Measurements from ENCODE around the gene LYPD1. TPM values are rescaled to one million over a fixed set of nuclear protein-coding genes. Genes with fewer than 3 reads are reported as not detected.

Gene LYPD1
- total and polyA plus RNA-seq, 2 experiments from 2014 or later = 1.5 to 4.2 TPM

- Histone ChIP-seq H3K36me3 (ENCODE audit: insufficient read depth) (no peaks in the 10 kb centered on the region), H2AFZ (no peak overlapping the region), H3K79me2 (replicated peaks; ENCODE audit: insufficient read depth) (no peaks in the 10 kb centered on the region), H3K4me1 (ENCODE audit: insufficient read depth) (peaks cover 13% of the 10 kb centered on the region), H3K27me3 (ENCODE audit: insufficient read depth) (no peaks in the 10 kb centered on the region), H3F3A (replicated peaks; ENCODE audit: low read depth) (no peaks in the 10 kb centered on the region), H3K4me3 (no peak overlapping the region), H3K4me2 (no peak overlapping the region), H3K27ac (ENCODE audit: low read depth) (no peak overlapping the region), H4K20me1 (replicated peaks; ENCODE audit: insufficient read depth) (no peaks in the 10 kb centered on the region), H3K9me2 (ENCODE audit: insufficient read depth) (no peaks in the 10 kb centered on the region)
- no peak for TF ChIP-seq ZNF331 (CRISPR knock-in tag; IDR thresholded peaks at IDR 0.05; ENCODE audit: low read depth)
- no peak for TF ChIP-seq ETS1 (IDR thresholded peaks at IDR 0.05)
- no peak for TF ChIP-seq POLR2AphosphoS5 (IDR thresholded peaks at IDR 0.05; ENCODE audit: low read depth)
- TF ChIP-seq CTCF (conservative IDR thresholded peaks at IDR 0.05; ENCODE audit: low read depth in 2 of 2) = peak; percentile 48 to 57
- TF ChIP-seq EZH2 (IDR thresholded peaks at IDR 0.05; ENCODE audit: low read depth, unreplicated experiment) = no peak
- TF ChIP-seq ZNF462 (CRISPR knock-in tag; IDR thresholded peaks at IDR 0.05) = no peak
- TF ChIP-seq CREB1 (CRISPR knock-in tag; IDR thresholded peaks at IDR 0.05; ENCODE audit: low read depth) = no peak
- H3K4me3 Mint-ChIP-seq = no peak overlapping the region
- H3K27ac Mint-ChIP-seq = no peak overlapping the region
- H3K9me3 Mint-ChIP-seq = no peaks in the 10 kb centered on the region
- DNase-seq (ENCODE audit: low spot score) (peak; percentile 64), ATAC-seq (peak; percentile 82)
- peaks cover 11% of the 10 kb centered on the region for H3K4me1 Mint-ChIP-seq
- no peaks in the 10 kb centered on the region for H3K36me3 Mint-ChIP-seq (ENCODE audit: low read depth)
- peaks cover 12% of the 10 kb centered on the region for H3K27me3 Mint-ChIP-seq (ENCODE audit: insufficient read depth, low read depth, poor library complexity)
Measured at GRCh38 chr2:132651115-132652045, 18.6 kb downstream of the LYPD1 start.
